GM23248 (cell line): Measurements from ENCODE around the gene CD80.

ENCODE experiments used
- EZH2 ChIP-seq: fragments of 200-600 bp; sonication (generic); IDR thresholded peaks from 2 replicates; pipeline ENCODE4 v1.6.1; 2018; ENCODE audit warnings: antibody characterized with exemption, mild to moderate bottlenecking; ENCODE audit not compliant: insufficient read depth, poor library complexity, severe bottlenecking
- EZH2phosphoT487 ChIP-seq: fragments of 200-600 bp; sonication (generic); IDR thresholded peaks from 2 replicates; pipeline ENCODE4 v1.6.1; 2018; ENCODE audit warnings: antibody characterized with exemption, moderate library complexity, mild to moderate bottlenecking, low read depth; ENCODE audit not compliant: insufficient read depth

DNA sequence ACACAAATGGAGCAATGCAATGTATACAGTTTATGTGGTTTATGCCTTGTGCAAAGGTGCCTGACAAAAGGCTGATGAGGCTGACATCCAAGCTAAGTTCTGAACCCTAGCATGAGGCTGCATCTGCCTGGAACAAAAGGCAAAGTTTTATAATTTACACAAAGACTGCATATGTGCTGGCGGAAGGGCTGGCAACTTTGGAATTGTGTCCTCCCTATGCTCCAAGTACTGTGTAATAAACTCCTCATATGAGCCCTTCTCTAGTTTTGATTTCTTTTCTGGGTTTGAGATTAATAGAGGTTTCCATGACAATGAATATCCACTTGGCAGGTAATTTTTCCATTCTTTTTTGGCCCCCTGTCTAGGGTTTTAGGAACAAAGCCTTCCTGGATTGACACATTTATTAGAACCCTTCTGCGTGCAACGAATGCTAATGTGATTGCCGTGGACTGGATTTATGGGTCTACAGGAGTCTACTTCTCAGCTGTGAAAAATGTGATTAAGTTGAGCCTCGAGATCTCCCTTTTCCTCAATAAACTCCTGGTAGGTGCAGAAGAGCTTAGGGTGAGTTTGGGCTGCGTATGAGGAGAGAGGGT lies 49.1 kb upstream of the CD80 start:
- no peak for TF ChIP-seq EZH2
- no peak for TF ChIP-seq EZH2phosphoT487
